Measurements from ENCODE around the gene DOCK6. TPM values are rescaled to one million over a fixed set of nuclear protein-coding genes. Genes with fewer than 3 reads are reported as not detected.

The DOCK6 gene
- total and polyA plus RNA-seq, 7 donors = 8.8 to 40.5 (median 20.2) TPM

DNA sequence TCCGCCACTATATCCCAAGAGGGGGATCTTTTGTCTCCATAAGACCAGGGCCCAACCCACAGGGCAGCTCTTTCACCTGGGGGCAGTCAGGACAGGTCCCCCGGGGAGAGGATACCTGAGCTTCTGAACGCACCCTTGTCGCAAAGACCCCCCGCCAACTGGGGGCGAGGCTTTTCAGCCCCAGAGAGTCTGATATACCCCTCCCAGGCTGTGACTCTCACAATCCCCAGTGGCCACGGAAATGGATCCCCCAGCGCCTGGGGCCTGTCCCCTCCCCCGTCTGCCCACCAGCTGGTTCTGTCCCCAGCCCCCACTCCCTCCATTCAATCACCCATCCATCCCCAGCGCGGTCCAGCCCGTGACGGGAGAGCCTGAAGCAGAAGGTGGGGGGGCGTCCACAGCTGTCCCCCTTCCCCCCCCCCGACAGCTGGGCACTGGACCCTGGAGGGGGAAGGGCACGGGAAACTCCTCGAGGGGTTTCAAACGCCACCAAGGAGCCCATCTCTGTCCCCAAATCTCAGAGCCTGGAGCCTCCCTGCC, 823 bp downstream of the DOCK6 start:
- Histone ChIP-seq H3K27ac (peak overlapping the region; percentile 80 to 85 (median 85)), H3K4me1 (peaks cover 0 to 22% (median 11%) of the 10 kb centered on the region in 4 donors), H3K36me3 (no peaks in the 10 kb centered on the region), H3K27me3 (no peaks in the 10 kb centered on the region), H3K9me3 (no peaks in the 10 kb centered on the region), H3K4me3 (peak overlapping the region; percentile 85 to 100 (median 96))
- TF ChIP-seq POLR2A (IDR thresholded peaks at IDR 0.05) (no peak), POLR2AphosphoS5 (IDR thresholded peaks at IDR 0.05) (no peak), EP300 (IDR thresholded peaks at IDR 0.05) (no peak)
- TF ChIP-seq, protein P1, sequence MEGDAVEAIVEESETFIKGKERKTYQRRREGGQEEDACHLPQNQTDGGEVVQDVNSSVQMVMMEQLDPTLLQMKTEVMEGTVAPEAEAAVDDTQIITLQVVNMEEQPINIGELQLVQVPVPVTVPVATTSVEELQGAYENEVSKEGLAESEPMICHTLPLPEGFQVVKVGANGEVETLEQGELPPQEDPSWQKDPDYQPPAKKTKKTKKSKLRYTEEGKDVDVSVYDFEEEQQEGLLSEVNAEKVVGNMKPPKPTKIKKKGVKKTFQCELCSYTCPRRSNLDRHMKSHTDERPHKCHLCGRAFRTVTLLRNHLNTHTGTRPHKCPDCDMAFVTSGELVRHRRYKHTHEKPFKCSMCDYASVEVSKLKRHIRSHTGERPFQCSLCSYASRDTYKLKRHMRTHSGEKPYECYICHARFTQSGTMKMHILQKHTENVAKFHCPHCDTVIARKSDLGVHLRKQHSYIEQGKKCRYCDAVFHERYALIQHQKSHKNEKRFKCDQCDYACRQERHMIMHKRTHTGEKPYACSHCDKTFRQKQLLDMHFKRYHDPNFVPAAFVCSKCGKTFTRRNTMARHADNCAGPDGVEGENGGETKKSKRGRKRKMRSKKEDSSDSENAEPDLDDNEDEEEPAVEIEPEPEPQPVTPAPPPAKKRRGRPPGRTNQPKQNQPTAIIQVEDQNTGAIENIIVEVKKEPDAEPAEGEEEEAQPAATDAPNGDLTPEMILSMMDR (IDR thresholded peaks at IDR 0.05) = no peak
- 33% methylated on average over 18 of the region's 18 CpGs for WGBS, 2 donors
- intact Hi-C loops (cut with DNase I) = no loop called here
- DNase-seq = no peak

DNA sequence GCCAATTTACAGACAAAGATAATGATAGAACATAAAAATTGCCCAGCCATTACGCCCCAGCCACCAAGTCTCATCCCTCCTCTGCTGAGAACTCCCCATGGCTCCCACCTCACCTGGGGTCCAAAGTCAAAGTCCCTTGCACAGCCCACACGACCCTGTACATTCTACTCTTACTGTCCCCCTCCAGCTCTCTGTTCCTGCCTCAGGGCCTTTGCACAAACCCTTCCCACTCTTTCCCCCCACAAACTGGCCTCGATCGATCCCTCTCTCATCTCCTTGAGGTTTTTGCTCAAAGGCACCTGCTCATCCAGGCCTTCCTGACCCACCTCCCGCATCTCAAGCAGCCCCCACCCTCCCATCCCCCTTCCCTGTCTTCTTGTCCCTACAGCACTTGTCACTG, 1.3 kb downstream of the DOCK6 start:
- H3K36me3 ChIP-seq = no peaks in the 10 kb centered on the region
- H3K9me3 ChIP-seq = no peaks in the 10 kb centered on the region
- H3K27me3 ChIP-seq = no peaks in the 10 kb centered on the region
- intact Hi-C loops (cut with DNase I) = no loop called here
- 77 to 83% methylated on average over 5 of the region's 5 CpGs for WGBS, 2 donors
- TF ChIP-seq EP300 (IDR thresholded peaks at IDR 0.05) (no peak), POLR2AphosphoS5 (IDR thresholded peaks at IDR 0.05) (no peak), POLR2A (IDR thresholded peaks at IDR 0.05) (no peak)
- TF ChIP-seq, protein P1 (IDR thresholded peaks at IDR 0.05) = no peak
- peak overlapping the region; percentile 80 to 85 (median 85) for H3K27ac ChIP-seq
- peak overlapping the region in 2 of 4 donors; percentile 98 to 100 for H3K4me3 ChIP-seq
- DNase-seq = no peak
- H3K4me1 ChIP-seq = peaks cover 0 to 22% (median 11%) of the 10 kb centered on the region in 4 donors

DNA sequence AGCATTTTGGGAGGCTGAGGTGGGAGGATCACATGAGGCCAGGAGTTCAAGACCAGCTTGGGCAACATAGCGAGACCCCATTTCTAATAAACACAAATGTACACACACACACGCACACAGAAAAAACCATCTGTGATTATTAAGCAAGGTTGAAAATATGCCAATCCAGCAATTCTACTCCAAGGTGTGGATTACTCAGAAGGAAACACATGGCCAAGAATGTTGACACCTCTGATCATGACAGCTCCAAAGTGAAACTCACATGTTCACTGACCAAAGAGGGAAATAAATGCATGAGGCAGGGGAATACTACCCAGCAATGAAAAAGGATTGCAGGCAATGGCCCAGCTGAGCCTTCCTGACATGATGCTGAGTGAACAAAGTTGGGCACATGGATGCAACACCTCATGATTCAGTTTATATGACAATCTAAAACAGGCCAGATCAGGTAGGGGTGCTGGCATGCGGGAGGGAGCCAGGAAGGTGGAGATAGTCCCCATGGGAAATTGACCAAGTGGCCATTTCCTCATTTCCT, 4.4 kb downstream of the DOCK6 start:
- H3K36me3 ChIP-seq = no peaks in the 10 kb centered on the region
- TF ChIP-seq POLR2A (IDR thresholded peaks at IDR 0.05) (no peak), EP300 (IDR thresholded peaks at IDR 0.05) (no peak), POLR2AphosphoS5 (IDR thresholded peaks at IDR 0.05) (no peak)
- TF ChIP-seq, protein P1 (IDR thresholded peaks at IDR 0.05) = no peak
- H3K27ac ChIP-seq = no peak overlapping the region
- 89 to 95% methylated on average over 3 of the region's 3 CpGs for WGBS, 2 donors
- intact Hi-C loops (cut with DNase I) = no loop called here
- H3K9me3 ChIP-seq = no peaks in the 10 kb centered on the region
- no peak overlapping the region for H3K4me3 ChIP-seq
- DNase-seq = no peak
- peaks cover 0 to 17% (median 9%) of the 10 kb centered on the region in 4 donors for H3K4me1 ChIP-seq
- H3K27me3 ChIP-seq = no peaks in the 10 kb centered on the region

DNA sequence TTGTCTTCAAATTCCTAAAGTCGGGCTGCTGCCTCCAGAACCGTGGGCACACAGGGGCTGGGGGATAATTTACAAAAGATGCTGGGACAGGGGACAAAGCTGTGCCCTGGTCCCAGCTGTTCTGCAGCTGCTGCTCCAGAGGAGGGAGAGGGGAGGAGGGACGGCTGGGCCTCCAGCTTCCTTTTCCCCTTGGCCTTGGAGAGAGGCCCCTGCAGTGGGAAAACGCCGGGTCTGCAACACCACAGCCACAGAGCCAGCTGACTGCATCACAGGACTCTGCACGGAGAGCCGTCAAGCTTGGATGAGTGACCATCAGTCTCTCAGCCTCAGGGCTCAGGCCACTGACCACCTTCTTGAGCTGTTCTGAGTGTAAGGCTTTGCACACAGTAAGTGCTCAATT, 6.1 kb downstream of the DOCK6 start:
- TF ChIP-seq POLR2AphosphoS5 (IDR thresholded peaks at IDR 0.05) = peak in 1 of 4 donors; percentile 8
- TF ChIP-seq, protein P1 (IDR thresholded peaks at IDR 0.05) = no peak
- no peaks in the 10 kb centered on the region for H3K27me3 ChIP-seq
- H3K4me1 ChIP-seq = peaks cover 0 to 2% (median 0%) of the 10 kb centered on the region in 4 donors
- H3K4me3 ChIP-seq = no peak overlapping the region
- WGBS, 2 donors = 33 to 62% methylated on average over 7 of the region's 7 CpGs
- H3K9me3 ChIP-seq = no peaks in the 10 kb centered on the region
- peak; percentile 84 for DNase-seq
- H3K27ac ChIP-seq = peak overlapping the region in 3 of 4 donors; percentile 12 to 41 (median 31)
- intact Hi-C loops (cut with DNase I) = no loop called here
- peaks cover 0 to 15% (median 11%) of the 10 kb centered on the region in 4 donors for H3K36me3 ChIP-seq

All from sigmoid colon (tissue), 7 donors.